Measurements from ENCODE around the gene GJD3.

GRCh38 chr17:40314584-40314956 lies 50.0 kb downstream of the GJD3 start:
- TF ChIP-seq POLR2A (IDR thresholded peaks at IDR 0.05; ENCODE audit: low read depth, low read length): no peak
- TF ChIP-seq POLR2AphosphoS5 (IDR thresholded peaks at IDR 0.05; ENCODE audit: low read depth, low read length): no peak
